GM19372 (cell line): ENCODE data around the gene SPRR3.

Source experiments
- ATAC-seq: cut with Tn5 transposase; IDR thresholded peaks from one replicate; pipeline ENCODE4 v1.9.1; 2021; ENCODE audit warnings: mild to moderate bottlenecking, low read depth, moderate library complexity; ENCODE audit not compliant: unreplicated experiment

The SPRR3 gene, protein sequence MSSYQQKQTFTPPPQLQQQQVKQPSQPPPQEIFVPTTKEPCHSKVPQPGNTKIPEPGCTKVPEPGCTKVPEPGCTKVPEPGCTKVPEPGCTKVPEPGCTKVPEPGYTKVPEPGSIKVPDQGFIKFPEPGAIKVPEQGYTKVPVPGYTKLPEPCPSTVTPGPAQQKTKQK

DNA sequence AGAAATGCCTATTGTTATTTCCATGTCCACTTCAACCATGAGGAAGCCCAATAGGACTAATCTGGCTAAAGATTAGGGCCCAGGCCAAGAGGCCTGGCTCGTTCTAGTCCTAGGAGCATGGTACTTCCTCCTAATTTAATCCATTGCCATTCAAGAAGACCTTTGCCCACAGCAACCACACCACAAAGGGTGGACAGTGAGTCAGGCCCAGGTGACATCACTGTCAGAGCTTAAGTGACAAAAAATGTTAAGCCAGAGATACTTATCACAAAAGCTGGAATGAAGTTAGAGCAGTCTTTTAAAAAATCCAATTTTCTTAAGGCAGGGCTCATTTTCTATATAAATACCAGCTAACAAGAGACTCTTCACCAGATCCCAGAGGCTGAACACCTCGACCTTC lies at the start of gene SPRR3:
Gene SPRR3, plus strand, starts transcription at position 368 of the 400 bp plus-strand sequence. CDS start 1,272 bp downstream, outside the sequence.
- ATAC-seq: no peak

DNA sequence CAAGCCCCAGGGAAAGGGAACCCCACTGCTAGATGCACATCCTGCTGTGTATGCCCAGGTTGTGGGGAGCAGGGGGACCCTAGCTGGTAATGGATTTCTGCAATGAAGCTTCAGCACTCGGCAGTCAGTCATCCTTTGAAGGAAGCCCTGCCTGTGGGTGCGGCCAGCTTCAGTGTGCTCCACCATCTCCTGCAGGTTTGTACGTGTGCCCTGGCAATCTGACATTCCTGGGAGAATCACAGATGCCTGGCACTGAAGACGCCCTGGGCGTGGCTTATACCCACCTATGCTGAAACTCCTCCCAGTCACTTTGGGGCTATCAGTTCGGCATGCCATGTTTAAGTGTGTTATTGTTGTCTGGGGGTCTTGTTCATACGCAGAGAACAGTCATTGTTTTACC lies 47.8 kb upstream of the SPRR3 start:
- no peak for ATAC-seq

DNA sequence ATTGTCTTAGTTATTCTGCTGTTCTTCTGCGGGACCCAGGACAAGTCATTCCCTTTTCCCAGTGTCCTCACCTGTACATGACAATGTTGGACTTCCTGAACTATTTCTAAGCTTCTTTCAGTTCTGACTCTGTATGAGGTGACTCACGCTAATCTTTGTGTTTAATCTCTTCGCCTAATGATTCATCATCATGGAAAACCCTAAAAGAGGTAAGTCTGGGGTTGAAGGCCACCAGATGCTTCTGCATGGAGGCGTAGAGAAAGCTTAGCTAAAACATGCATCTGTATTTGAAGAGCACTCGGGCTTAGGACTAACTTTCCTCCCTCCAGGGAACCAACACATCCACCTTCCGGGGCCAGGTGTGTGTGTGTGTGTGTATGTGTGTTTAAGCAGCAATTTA lies 47.1 kb upstream of the SPRR3 start:
- ATAC-seq: no peak

DNA sequence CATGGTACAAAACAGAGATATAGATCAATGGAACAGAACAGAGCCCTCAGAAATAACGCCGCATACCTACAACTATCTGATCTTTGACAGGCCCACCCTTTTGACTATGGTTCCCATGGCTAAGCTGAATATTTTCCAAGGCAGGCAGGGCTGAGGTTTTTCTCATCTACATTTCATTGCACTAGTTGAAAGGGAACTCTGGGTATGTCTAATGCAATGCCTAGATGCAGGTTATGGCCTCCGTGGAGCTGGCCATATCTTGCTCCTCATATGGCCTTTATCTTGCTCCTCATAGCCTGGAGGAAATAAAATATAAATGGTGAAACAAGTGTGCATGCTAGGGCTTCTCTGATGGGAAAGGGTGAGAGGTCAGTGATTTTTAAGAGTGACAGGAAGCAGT lies 44.0 kb upstream of the SPRR3 start:
- no peak for ATAC-seq

DNA sequence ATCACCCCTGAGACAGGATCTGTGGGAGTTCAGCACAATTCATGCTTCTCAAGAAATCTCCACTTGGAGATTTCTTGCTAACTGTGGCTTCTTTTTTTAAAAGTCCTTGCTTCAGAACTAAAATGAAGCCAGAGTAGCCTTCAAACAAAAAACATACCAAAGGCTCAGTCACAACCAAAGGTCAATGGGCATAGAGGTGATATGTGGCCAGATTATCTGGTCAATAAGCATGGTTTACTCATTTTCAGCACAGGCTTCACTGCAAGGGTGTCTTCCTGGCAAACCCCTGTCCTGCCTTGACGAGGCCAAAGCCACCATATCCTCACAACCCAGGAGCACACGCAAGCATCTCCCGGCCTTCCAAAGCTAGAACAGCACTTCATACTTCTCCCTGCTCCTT lies 42.3 kb upstream of the SPRR3 start:
- ATAC-seq: no peak

DNA sequence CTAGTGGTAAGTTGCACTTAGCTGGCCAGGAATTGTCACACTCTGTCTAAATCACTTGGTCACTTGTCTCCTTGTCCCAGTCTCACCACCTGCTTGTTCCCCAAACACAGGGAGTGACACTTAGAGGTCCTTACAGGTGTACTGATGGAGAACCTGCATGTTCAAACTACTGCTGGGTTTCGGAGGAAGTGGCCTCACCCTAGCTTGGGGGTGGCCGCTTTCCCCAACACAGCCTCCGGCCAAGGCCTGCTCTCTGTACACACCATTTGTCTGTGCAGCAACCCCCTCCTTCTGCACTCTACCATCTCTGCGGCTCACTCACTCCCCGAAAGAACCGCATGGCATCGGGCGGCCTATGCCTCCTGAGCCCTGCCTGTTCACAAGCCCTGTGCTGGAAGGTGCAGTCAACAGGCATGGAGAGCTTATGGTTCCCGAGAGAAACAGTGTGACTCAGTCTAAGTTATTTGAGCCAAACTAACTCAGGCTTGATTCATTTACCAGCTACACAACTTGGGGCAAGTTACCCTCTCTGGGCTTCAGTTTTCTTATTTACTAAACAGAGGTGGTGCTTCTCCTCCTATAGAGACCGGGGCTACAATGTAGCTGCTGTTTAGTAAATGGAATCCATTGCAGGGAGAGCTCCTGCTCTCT lies 41.6 kb upstream of the SPRR3 start:
- no peak for ATAC-seq

DNA sequence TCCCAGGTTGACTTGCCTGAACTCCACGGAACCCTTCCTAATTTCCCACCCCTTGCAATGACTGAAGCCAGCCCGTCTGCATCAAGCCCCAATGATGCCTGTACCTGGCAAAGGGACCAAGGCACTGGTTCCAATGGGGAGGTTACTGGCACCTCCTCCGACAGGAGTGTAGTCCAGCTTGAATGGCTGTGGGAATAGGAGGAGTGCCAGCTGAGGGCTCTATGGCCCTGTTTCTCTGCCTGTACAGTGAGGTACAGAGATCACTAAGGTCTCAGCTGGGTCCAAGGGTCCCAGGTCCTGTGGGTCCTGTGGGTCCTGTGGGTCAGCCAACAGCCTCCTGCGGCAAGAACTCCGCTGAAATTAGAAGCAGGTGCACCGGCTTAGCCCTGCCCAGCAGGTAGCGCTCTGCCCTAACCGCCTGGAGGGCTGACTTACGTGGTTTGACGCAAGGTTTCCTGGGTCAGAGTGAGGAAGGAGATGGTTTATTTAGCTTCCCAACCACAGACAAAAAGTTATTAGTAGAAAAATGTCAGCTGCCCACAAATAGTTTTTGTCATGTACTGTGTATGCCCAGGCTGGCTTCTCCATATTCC lies 41.0 kb upstream of the SPRR3 start:
- no peak for ATAC-seq

DNA sequence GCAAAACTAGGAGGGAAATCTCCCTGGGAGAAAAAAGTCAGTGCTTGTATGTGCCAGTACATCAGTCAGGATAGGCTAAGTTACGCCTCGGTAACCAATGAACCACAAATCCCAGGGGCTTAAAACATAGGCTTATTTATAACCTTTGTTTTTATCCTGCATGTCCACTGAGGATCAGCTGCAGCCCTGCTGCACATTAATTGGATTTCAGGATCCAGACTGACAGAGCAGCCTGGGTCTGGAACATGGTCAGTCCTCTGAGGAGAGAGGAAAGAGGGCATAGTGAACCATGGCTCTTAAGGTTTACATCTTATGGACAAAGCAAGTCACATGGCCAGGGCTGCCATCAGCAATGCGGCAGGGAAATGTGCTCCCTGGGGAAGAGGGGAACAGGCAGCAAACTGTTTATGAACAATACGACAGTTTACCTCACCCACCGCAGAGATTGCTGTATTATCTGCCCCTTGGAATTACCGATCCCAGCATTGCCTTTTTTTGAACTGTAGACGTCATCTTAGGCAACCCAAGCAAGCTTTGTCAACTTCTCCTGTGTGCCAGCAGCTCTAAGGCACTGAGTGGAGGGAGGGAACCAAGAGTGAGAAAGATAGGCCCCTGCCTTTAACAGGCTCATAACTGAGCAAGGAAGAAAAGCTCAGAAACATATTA lies 40.2 kb upstream of the SPRR3 start:
- no peak for ATAC-seq

DNA sequence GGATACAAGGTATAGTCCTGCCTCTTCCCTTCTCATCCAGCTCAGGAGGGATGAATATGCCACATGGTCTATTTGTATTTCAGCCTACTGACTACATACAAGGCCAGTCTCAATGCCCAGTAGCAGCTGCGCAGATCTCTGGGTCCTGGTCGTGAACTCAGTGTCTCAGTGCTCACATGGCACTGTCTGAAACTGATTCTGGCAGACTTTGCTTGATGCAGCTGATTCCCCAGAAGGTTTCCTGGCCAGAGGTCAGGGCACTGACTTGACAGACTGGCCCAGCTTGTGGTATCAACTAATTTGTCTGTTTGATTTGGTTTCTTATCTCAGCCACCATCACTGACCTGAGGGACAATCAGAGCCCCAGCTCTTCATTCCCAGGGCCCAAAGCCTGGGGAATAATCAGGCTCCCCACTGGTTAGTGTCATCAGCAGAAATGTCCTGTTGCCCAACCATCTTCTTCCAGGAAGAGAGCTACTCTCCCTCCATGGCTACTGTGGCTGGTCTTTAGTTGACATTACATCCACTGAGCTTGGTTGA lies 38.6 kb upstream of the SPRR3 start:
- no peak for ATAC-seq

DNA sequence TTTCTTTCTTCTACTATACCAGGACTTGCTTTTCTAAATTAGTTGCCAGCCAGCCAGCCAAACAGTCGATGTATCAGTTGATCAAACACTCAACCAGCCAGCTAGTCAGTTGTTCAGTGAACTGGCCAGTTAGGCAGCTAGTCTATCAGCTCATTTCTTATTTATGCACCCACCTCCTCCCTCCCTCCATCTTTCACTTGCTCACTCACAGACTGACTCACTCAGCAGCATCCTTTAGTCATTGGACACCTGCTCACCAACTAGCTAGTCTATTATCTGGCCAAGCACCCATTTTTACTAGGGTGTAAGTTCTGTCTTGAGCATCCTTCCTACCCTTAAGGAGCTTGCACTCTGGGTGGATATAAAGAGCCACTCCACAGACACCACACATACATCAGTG lies 37.0 kb upstream of the SPRR3 start:
- no peak for ATAC-seq

DNA sequence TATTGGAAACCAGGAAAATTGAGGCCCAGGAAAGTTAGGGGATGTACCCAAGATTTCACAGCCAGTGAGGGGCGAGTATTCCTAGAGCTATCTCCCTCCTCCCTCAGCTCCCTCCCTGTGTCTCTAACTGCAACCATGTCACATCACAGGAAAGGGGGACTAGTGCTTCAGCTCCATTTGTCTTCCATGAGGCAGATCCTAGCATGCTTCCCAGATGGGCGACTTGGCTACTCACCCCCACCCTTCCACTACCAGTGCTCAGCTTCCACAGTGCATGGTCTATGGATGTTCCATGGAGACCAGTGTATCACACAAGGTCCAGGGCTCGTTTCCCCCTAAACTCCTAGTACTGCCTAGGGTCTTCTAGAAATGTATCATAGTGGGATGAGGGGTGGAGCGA lies 35.7 kb upstream of the SPRR3 start:
- no peak for ATAC-seq

DNA sequence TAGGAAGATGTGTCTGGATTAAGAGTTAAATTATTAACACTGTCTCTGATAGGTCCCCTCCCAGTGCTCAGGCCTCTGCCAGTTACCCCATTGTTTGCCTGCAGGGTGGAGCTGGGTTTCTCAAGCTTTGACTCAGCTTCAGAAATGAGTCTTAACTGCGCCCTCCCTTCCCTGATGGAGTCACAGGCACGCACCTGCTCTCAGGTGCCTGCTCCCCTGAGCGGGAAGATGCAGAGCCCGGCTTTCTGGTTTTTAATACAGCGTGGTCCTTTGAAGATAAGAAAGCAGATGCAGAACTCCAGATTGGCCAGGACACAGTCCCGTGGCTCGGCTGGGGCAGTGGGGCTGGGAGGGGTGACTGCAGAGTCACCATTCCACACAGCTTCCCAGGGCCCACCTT lies 34.3 kb upstream of the SPRR3 start:
- no peak for ATAC-seq

DNA sequence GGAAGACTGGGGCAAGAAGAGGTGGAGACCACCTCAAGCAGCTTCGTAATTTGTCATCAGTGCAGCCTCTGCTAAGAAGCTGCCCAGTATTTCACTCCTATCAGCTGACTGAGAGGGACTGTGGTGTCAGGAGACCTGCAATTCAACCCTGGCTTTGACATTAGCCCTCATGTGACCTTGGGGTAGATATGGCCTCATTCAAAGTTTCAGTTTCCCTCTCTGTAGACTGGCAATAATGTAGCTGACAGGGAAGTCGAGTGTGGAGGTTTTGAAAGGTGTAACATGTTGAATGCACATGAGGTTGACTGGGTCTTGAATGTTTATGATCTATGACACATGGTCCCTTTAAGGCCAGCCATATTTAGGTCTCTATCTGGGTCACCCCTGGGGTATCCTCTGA lies 33.3 kb upstream of the SPRR3 start:
- peak; percentile 64 for ATAC-seq

DNA sequence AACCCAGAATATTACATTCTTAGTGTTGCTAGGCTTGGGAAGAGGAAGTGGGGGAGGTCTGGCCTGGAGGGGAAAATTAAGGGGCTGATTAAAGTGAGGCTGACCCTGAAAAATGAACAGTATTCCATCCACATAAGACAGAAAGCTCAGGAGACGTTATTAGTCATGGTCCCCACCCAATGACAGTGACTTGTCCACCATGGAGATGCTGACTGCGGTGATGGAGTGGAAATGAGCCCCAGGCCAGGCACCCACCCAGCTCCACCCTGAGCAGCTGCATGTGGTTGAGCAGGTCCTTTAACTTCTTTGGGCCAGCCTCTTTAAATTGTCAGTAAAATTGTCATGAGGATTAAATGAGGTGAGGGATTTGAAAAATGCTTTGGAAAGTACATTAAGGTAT lies 32.5 kb upstream of the SPRR3 start:
- ATAC-seq: no peak

DNA sequence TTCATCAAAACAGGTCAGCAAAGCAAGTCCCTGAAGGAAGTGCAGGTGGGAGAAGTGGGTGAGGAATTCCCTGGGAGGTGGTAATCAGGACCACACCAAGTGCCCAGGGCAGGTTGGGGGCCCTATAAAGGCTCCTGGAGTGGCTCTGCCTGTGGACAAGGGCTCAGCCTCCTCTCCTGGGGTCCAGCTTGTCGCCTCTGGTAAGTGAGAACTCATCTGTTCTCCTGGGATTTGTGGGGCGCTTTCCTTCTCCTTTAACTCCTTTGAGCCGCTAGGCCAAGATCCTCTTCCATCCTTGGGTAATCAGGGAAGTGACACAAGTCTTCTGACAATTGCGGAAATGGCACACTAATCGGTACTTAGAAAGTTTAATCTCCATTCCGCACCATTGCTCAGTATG lies 31.1 kb upstream of the SPRR3 start, which contains the start of gene SPRR4:
Gene SPRR4, plus strand, starts transcription at position 154 of the 400 bp plus-strand sequence. CDS start 1,243 bp downstream, outside the sequence.
- no peak for ATAC-seq

DNA sequence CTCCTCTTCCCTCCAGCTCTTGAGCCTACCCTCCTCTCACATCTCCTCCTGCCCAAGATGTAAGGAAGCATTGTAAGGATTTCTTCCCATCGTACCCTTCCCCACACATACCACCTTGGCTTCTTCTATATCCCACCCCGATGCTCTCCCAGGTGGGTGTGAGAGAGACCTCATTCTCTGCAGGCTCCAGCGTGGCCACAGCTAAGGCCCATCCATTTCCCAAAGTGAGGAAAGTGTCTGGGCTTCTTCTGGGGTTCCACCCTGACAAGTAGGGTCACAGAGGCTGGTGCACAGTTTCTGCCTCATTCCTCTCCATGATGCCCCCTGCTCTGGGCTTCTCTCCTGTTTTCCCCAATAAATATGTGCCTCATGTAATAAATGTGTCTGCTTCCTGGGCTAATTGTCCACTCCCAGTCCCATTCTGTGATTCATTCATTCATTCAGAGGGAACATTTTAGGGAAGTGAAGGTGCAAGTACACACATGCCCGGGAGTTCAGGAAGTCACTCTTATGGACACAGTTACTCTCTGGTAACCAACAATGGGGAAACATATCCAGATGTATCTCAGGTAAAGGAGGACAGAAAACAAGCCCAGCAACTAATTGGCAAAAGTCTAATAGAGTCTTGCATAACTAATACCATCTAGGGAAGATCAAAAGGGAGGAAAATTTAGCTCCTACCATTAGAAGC lies 29.2 kb upstream of the SPRR3 start:
- no peak for ATAC-seq

DNA sequence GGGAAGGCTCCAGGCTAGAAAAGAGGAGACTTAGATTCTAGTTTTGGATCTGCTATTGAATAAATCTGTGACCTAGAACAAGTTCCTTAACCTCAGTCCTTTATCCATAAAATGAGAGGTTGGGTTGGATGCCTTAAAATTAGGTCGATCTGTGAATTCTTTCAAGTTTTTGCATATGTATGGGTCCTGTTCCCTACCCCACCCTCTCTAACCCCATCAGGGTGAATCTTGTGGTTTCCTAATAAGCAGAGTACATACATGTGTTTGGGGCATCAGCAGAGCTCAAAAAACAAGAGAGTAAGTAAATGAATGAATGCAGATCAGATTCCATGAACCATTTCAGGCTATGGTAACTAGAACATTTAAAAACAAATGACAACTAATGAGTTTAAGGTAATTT lies 24.9 kb upstream of the SPRR3 start:
- ATAC-seq: no peak

DNA sequence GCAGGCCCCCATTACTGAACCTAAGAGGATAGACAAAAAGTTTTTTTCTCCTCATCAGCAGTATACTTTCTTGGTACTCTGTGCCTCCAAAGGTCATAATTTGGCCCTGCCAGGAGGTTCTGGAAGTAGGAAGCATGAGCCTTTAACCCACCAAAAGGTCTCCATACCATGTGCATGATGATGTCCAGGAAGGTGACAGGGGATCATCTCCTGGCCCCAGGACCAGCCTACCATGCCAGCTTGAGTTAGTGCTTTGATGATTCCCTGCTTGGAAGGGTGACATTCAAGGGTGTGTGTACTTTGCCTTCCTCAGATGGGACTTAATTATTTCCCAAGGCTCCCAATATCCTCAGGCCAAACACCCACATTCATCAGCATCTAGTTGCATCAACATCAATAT lies 23.9 kb upstream of the SPRR3 start:
- ATAC-seq: no peak

DNA sequence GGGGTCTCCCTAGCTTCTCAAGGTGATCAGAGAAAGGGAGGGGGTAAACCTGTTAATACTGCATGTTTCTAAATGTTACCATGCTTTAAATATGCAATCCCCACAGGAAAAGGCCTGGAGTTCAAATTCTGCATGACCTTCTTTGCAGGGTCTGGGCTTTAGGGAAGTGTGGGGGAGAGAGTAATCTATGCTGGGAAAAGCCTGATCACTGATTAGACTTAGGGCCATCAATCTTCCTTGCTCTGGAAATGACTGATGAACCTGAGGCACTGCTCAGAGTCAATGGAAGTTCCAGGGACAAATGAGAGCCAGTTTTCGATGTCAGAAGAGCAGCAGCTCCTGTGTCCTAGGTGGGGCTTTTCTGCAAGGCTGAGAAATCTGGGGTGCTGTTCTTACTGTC lies 20.9 kb upstream of the SPRR3 start:
- no peak for ATAC-seq

DNA sequence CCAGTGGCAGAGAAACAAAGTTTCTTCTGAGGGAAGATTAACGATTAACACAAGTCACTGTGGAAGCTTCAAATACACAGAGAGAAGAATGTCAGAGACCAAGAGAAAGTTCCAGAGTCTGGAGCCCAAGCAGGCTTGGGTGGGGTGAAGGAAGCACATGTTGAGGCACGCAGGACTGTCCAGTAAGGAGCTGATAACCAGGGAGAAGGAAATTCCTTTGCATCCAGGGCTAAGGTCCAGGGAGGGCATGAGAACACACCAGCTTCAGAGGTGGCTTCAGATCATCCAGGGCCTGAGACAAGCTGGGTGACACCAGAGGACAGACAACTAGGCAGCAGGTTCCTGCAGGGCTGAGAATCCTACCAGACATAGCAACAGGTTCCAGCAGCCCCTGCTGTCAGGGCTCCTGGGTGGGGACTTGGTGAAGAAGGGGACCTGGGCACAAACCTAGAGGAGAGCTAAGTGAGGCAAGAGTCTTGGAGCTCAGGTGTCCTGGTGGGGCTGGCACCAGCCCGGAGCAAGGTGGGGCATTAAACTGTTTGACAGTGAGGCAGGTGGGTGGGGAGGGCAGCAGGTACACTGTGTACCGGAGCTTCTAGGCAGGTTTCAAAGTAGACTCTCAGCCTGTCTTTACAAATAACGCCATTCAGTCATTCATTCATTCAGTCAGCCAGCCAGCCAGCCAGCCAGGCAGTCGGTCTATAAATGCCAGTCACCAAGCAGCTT lies 20.2 kb upstream of the SPRR3 start:
- ATAC-seq: no peak
